ENCODE measurements around the gene GMDS. TPM values are rescaled to one million over a fixed set of nuclear protein-coding genes. Genes with fewer than 3 reads are reported as not detected.

GMDS gene
- polyA plus RNA-seq, 4 donors, result 29.7 to 80.9 (median 73.4) TPM

DNA sequence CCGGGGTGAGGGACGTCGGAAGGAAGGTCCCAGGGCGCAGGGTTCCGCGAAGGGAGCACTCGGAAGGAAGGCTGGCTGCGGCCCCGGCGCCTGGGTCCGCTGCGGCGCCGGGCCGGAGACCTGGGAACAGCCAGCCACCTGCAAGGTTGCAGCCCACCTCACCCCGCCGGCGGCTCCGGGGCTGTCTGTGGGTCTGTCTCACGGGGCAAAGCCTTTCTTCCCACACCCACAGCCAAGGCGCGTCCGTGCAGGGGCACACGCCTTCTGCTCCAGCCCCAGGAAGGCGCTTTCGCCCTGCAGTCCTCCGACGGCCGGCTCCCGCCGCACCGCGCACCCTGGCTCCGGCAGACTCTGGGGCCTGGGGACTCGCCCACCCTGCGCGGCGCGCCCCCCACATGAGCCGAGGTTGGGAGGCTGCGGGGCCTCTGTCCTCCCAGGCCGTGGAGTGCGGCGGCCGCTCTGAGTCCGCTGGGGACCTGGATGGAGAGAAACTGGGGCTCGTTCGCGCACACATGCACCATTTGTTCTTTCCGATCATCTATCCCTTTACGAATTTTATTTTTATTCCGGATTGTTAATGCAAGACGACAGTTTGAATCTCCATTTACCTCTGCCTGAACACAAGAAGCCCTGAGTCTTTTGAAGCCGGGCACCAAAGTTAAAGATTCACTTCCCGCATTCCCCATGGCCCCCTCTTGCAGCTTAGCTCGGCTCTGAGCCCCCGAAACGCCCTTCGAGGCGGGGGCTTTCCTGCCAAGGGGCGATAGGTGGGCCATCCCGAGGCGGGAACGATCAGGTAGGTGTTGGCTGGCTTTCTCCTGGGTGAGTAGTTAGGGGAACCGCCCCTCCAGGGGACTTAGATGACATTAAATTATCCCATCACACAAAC is 640.2 kb downstream of the GMDS start:
- DNase-seq (ENCODE audit: low read depth in 4 of 4, low spot score in 3 of 4), result no peak

DNA sequence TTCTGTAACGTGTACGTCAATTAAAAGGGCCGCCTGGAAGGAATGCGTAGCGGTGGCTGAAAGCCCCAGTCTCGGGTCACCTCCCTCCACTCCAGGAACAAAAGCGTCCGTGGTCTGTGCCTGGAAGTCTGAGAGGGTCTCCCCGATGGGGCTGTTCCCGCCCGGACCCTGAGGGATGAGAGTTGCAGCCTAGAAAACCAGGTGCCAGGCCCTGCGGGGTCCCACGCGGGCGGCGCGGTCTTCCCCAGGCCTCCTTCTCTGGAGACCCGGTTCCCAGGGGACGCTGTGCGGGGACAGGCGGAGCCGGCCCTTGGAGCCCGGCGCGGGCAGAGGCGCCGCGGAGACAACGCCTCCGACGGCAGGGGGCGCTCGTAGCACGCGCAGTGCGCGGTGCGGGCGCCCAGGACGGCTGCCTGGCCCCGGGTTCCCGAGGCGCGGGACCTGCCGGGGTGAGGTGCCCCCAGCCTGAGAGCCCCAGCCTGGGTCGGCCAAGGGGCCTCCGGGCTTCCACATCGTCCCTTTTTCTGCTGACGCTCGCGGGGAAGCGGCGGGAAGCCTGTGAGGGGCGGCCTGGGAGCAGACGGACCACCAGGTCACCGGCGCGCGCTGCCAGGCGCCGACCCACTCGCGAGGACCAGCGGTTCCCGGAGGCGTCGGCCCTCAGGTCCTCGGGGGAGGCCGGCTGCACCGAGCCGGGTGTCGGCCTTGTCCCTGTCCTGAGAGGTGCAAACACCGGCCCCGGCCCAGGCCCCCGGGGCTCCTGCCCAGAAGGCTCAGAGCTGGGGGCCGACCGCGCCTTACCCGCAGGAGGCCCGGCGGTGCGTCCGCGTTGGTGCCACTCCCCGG is 641.0 kb downstream of the GMDS start:
- DNase-seq (ENCODE audit: low read depth in 4 of 4, low spot score in 3 of 4), result no peak

DNA sequence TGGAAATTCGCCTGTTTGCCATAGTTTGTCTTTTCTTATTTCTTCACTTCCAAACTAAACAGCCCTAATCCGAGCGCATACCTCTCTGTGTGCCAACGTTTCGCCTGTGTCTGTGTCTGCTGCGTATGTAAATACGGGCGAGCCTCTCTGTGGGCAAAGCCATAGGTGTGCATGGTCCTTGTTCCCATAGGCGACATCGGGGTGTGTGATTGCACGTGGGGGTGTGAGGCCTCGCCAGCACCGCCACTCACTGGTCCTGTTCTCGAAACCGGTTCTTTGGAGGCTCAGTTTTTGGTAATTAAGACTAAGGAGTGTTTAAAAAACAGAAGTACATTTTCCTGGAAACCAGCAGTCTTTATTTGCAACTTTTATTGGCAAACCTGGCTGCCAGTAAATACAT is 641.7 kb downstream of the GMDS start:
- no peak for DNase-seq (ENCODE audit: low read depth in 4 of 4, low spot score in 3 of 4)

DNA sequence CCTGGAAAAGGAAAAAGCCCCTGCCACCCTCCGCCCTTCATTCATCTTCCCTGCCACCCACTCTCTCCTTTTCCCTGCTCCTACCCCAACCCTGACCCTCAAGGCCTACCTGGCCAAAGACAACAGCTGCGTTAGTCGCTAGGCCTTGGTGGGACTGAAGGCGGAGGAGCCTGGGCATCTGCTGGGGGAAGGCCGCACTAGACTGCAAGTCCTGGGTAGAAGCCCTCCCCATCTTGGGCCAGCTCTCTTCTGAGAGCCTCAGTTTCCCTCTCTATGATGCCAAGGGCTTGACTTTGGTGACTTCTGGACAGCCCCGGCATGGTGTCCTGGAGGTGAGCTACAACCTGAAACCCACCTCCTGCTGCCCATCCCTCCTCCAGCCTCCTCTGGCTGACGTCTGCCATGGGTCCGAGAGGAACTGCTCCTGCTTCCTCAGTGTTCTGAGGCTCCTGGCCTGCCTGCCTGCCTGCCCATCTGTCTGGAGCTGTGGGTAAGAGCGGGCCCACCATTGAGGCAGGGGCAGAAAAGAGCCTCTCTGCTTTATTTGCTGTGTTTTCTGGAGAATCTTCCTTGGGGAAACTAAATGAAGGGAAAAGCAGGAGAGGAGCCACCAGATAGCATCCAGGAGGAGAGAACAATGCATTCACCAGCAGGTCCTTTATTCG is 643.2 kb downstream of the GMDS start:
- no peak for DNase-seq (ENCODE audit: low read depth in 4 of 4, low spot score in 3 of 4)

DNA sequence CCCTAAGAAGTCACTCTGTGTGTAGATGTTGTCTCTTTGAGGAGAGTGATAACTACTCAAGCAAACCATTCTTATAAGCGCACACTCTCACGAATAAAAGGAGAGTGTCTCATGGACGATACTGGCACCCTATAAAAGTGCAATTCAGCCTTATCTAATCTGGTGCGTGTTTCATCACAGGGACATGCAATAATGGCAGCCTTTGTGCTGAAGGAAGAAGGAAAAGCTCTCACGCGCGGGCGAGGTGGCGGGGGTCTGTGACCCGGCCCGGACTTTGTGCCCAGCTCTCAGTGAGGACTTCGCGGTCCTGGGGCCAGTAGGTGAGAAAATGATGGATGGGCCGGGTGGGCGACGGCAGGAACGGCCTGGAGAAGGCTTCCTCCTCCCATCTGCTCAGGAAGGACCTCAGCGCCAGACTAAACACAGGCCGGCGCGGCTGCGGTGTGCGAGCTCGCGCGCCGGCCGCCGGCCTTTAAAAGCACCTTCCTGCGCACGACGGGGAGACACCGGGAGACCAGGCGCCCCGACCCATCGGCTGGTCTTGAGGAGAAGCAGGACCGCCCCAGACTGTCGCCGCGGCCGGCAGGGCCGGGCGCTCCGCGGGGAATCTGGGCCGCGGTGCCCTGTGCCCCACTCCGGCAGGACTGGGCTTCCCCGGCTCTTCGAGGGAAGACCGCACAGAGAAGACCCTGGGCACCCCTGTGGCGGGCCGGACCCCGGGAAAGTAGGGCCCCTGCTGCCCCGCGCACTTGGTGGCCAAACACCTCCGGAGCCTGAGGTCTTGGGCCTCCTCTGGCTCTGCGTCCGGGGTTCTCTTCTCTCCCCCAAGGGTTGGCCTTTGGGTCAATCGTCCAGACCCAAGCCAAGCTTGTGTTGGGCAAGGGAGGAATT is 644.0 kb downstream of the GMDS start:
- no peak for DNase-seq (ENCODE audit: low read depth in 4 of 4, low spot score in 3 of 4)

DNA sequence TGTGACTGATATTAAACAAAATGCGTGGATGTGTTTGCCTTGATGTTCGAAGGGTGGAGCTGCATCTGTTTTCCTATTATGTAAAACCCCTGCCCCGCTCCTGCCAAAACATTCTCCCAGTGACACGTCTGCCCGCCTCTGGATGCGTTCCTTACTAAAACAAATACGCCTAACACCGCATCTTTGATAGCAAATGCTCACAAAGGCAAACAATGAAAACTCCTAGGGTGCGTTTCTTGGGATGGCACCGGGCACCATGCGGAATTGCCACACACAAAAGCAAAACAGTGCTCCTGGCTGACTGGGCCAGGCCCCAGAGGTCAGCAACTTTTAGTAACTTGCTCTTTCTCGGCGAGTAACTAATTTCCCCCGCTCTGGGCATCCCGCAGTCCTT is 644.6 kb downstream of the GMDS start:
- no peak for DNase-seq (ENCODE audit: low read depth in 4 of 4, low spot score in 3 of 4)

DNA sequence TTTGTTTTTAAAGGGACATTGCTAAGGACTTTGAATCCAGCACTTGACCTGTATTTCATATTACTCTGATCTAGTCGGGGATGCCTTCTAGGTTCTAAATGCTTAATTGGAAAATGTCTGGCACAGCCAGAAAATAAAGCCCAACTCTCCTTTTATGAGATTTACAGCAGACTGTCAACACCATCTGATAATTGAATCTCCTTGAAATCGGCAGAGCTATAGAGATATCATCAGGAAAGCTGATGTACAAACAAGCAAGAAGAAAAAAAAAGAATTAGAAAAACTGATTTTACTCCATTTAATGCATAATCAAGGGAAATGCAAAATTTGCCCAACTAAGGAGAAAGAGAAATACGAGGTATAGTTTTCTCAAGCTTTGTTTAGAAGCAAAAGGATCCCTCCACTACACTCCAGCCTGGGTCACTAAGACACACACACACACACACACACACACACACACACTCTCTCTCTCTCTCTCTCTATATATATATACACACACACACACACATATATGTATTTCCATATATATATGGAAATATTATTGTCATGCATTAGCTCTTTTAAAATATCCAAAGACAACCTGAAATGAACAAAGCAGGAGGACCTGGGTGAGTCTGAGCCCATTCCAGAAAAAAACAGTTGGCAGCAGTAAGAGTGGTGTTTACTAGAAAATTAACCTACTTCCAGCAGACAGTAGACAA is 645.2 kb downstream of the GMDS start:
- DNase-seq (ENCODE audit: low read depth in 4 of 4, low spot score in 3 of 4), result no peak

DNA sequence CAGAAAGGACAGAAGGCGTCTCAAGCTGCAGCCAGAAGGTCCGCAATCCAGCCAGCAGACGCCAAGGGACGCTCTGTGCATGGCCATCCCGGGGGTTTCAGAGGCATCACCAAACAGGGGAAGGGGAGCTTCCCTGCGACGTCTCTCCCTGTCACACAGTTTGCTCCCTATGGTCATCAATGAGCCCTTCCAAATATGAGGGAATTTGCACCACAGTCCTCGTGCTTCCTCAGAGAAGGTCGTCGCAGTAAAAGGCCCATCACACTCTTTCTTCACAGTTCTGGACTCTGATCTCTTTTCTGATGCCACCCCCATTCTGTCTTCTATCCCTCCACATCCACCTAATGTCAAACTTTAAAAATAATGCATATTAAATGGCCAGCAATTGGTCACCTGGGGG is 645.9 kb downstream of the GMDS start:
- DNase-seq (ENCODE audit: low read depth in 4 of 4, low spot score in 3 of 4), result no peak

DNA sequence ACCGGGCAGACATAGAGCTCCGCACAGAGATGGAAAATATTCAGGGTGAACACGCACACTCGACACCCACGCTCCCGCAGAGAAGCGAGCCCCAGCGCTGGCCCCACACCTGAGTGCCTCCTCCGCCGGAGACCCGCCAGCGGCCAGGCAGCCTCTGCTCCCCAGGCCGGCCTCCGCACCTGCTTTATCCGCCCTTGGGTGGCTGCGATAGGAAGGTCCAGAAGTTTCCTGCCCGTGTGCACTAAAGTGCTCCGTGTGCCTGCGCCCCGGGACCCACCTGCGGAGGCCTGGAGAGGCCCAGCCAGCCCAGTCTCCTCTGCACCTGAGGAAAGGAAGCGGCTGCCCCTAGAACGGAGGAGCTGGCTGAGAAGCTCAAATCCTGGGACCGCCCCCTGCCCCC is 646.5 kb downstream of the GMDS start:
- DNase-seq (ENCODE audit: low read depth in 4 of 4, low spot score in 3 of 4), result no peak

DNA sequence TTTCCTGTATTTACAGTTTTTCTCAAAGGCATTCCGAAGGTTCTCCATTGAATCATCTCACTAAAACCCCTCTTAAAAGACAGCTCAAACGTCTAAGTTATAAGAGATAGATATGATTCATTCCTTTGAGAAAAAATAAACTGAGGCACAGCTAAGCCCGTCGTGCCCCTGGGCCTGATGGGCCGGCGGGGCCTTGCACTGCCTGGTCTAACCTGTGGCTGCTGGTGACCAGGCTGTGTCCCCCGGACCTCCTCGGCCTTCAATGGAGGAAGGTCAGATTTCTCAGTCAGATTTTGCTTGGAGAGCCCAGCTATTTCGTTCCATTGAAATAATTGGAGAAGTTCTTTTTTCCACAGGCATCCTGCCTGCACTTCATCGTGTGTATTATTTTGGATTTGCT is 647.0 kb downstream of the GMDS start:
- DNase-seq (ENCODE audit: low read depth in 4 of 4, low spot score in 3 of 4), result no peak

DNA sequence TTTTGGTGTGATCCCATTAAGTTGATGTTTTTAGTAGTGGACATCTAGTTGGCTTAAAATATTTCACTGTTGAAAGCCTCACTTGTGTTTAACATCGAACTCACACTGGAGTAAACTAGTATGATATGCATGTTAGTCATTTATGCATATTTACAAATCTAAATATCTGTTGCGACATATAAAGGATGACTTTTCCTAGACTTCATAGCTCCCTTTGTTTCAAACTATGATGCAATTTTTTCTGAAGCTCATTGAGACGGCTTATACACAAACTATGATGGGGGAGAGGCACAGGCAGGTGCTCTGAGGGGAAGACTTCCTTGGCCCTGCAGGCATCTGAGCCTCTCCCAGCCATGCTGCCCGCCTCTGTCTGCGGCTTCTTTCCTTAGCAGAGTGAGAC is 647.5 kb downstream of the GMDS start:
- no peak for DNase-seq (ENCODE audit: low read depth in 4 of 4, low spot score in 3 of 4)

DNA sequence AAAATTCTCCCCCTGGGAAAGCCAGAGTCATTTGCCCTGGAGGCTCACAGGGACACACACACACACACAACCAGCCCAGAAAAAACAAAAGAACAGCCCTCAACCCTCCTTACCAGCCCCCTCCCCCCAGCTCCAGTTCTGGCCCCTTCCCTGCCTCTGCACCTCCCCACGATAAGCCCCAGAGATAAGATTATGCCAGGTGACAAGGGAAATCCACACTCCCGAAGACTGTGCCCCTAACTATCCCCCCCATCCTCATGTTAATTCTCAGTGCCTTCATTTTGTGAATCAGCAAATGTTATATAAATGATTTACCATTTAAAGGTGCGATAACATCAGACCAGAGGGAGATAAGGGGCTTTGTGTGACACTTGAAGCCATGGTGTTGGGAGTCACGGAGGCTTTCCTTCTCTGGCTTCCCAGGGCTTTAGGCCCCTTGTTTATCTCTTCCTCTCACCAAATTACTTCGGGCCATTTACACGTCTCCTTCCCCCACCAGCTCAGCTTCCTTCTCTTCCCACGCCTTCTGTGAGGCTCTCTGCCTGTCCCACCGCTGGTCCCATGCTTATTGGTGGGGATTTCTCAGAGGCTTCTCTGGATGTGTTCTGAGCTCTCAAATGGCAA is 648.2 kb downstream of the GMDS start:
- DNase-seq (ENCODE audit: low read depth in 4 of 4, low spot score in 3 of 4), result no peak

DNA sequence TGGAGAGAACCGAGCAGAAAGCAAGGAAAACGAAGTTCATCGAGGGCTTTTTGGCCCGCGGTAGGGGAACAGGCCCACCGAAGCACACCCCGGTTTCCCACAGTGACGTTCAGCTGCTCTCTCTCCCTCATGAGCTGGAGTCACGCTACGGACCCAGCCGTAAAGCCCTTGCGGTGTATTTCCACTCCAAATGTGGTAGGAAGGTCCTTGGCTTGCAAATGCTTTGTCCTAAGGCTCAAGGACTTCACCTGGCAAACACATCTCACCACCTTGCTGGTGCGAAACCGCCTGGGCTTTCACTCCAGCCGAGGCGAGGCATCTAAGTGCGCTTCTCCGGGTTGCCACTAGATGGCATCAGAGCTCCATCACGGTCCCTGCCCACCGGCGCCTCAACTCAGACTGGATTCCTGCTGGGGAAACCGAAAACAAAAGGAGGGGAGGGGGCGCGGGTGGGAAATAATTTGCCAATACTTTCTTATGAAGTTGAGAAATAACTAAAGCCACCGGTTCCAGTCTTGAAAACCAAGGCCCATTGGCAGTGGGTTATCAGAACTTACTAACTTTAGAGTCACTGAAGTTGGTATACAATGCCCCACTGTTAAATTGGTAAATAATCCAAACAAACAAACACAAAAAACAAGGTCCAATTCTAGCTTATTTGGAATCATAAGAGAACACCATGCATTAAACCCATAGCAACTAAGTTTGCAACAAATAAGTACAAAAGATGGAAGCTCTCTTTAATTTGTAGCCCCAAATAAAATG is 649.1 kb downstream of the GMDS start:
- DNase-seq (ENCODE audit: low read depth in 4 of 4, low spot score in 3 of 4), result no peak

DNA sequence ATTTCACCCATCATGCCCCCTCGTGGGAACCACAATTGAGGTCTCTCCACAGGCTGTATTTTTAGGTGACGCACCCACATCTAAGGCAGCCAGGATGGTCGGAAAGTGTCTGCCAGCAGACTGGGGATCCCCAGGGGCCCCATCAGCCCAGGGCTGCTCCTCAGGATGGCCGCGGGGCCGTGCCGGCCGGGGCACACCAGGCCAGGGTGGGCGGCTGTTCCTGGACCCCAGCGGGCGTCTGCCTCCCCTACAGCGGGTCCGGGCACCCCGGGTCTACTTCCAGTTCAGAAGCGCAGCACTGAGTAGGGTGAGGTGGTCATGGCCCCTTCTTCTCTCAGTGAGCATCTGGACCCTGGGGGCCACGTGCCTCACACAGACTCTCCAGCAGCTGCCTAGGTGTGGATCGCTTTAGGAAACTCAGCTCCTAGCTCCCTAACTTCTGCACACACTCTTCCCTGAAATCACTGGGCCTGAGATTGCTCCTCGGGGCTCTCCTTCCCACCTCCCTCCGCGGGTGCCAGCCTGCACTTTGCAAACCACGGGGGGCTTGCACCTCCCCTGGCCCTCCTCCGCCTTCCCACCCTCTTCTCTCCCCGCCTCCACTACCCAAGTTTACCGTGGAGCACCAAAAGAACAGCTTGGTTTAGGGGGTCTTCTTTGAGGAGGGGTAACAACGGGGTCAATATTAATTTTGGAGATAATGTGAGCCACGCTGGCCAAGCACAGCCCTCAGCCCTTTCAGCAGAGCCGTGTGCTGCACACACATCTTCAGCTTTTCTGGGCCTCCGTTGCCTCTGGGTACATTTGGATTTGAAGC is 649.9 kb downstream of the GMDS start:
- DNase-seq (ENCODE audit: low read depth in 4 of 4, low spot score in 3 of 4), result no peak

DNA sequence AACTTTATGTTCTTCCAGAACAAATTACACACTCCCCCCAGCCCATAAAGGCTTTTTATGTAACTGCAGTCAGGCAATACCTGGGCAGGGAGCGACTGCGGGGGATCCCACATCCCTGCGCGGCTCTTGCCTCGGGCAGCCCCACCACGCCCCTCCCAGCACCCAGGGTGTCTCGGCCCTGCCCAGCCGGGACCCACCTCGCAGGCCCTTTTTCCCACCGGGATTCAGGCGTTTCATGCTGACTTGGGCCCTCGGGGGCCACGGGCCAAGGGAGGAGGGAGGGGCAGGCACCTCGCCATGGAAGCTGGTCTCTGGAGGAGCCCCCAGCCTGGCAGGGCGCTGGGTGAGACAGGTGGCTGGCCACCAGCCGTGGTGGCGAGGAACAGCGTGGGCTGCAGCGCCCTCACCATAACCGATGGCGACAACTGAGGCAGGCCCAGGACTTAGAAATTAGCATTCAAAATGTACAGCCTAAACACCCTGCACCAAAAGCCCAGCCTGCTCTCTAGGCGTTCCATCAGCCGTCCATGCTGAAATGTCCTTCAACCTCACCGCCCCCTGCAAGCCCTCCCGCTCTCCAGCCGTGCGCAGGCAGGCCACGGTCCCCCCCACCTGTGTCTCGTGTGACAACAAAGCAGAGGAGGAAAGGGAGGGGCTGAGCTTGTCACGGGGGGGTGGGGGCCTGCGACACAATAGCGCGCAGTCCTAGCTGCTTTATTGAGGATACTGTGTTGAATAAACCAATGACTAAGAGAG is 650.8 kb downstream of the GMDS start:
- no peak for DNase-seq (ENCODE audit: low read depth in 4 of 4, low spot score in 3 of 4)

DNA sequence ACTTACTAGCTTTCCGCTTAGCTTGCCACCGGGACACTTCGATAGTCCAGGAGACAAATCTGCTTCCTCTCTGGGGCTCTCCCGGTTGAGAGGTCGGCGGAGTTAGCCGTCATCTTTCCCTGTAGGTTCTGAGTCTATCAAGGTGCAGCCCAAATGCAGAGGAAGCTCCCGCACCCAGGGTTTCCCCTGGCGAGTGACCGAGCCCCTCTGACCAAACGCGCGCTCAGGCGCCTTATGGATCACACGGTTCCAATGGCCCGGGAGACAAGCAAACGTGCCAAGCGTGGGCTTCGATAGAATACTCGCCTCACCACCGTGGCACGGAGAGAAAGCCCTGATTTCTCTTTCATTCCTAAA is 651.5 kb downstream of the GMDS start:
- DNase-seq (ENCODE audit: low read depth in 4 of 4, low spot score in 3 of 4), result no peak

All from left renal pelvis (tissue), 4 donors.